ENCODE results near the gene ERMARD.
A peak's percentile ranks its signal among the peaks of the same experiment; 100 is the strongest.

Gene ERMARD

GRCh38 chr6:169783971-169784820, 32.8 kb downstream of the ERMARD start:
- no peak for DNase-seq

DNA sequence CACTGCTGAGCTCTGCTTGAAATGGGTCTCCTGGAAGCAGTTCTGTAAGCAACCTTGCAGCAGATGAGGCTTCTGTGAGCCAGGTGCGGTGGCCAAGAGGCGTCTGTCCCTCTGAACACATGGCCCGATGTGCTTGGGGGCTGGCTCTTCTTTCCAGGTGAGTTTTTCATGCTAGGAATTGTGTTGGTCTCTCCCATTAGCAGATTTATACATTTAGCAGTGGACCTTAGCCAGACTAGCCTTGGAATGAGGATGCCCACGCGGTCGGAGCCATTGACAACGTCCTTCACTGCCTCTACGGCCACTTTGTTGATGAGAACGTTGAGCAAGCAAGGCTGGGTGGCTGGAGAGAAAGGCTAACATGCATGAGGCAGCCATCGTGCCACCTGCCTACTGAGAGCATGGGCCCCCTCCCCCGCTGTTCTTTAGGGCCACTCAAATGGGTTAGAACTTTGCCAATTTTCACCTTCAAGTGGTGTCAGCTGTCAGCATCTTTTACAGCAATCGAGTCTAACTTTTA, 33.5 kb downstream of the ERMARD start:
- DNase-seq: no peak

DNA sequence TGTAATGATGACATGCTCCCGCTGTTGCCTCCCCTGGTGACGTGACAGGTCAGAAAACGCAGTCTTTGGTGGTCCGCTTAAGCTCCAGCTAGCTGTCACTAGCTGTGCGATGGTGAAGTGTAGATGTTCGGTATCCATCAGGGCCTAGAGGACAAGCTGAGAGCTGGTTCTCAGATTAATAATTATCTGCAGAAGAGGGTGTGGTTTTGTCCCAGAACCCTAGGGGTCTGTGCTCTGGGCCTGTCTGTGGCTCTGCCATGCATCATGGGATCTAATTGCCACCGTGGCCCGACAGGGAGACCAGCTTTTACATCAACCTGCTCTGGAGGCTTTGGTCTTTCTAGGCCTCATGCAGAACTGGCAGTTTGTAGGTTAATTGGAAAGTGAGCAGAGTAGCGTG, 34.1 kb downstream of the ERMARD start:
- no peak for DNase-seq

GRCh38 chr6:169786349-169786748, 34.9 kb downstream of the ERMARD start:
- DNase-seq: no peak

DNA sequence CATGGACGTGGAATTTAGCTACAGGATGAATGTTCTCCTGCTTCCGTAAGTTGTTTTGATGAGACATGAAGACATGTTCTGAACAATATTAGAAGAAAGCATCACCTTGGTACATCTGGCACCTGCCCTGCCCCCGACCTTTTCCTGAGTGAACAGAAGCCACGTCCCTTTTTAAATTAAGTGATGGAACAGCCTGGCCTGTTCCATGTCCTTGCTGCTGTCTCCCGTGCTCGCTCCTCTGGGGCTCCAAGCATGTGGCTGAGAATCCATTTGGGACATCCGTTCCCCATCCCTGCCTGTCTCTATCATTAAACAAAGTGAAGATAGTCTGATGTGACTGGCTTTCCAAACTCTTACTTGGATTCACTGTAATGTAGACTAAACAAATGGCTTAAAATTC, 36.4 kb downstream of the ERMARD start:
- DNase-seq: no peak

- DNase-seq: no peak
Observed at GRCh38 chr6:169788809-169789145, 37.4 kb downstream of the ERMARD start.

DNA sequence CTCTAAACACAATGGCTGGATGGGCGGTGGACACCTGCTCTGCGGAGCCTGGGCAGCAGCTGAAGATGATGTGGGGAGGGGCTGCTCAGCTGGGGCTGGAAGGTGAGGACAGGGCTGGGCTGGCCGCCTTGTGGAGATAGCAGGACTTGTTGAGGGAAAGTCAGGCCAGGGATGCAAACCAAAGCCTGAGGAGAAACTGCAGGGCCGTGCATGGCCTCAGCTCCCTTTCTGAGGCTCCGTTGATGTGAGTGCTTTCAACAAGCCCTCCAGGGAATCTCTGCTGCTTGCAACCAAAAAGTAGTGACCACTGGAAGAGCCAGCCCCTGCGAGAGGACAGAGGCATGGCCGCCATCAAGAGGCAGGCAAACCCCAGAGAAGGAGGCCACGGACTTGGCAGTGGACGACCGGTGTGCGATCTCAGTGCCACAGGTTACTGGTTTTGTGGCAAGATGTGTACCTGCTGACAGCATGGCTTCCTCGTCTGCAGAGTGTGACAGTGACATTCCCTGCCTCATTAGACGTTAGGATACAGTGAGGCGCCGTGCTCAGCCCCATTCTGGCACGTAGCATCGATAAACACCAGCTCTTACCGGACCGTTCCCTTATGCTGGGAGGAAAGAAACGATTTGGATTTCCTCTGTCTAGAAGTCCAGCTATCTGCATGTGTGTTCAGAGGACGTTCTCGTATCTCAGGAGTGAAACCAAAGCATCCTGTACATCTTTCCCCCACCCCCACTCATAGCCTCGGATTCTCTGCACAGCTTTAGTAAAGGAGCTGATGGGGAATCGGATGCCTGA, 37.9 kb downstream of the ERMARD start:
- DNase-seq: no peak

DNA sequence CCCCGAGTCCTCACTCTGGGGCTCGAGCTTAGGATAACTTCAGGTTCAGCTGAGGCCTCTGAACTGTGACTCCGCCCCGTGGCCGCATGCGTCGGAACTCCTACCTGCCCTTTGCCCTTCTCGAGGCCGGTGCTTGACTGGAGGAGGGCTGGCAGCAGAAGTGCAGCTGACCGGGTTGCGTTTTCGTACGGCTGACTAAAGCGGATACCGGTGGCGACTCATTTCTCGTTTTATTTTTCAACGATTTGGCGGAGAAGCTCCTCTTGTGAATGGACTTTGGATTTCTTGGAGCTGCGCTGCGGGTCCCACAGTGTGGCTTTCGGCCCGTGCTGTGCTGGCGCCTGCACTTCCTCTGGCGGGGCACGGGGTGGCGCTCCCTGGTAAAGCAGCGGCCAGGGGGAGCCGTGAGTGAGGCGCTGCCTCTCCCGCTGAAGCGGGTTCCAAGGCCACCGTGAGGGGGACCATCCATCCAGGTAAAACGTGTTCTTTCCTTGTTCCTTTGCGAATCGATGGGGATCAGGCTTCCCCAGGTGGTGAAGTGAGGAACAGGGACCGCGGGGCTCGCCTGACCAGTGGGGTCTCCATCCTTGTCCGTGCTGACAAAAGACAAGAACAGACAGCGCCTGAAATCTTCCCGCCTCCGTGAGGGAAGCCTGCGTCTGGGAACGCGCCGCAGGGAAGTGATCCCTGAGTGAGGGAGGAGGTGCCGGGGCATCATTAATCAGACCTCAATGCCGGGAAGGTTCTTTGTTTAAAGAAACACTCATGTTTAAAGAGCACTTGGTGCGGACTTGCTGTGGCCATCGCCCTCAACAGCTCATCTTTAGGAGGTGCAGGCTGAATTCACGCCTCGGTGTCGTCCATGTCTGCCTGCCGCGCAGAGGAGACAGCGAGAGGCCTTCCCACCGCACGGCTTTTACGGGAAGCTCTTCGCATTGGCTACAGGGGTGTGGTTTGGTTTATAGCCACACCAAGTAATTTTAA, 38.8 kb downstream of the ERMARD start:
- DNase-seq: peak; percentile 60 to 65

GRCh38 chr6:169791721-169792131, 40.3 kb downstream of the ERMARD start:
- no peak for DNase-seq

DNA sequence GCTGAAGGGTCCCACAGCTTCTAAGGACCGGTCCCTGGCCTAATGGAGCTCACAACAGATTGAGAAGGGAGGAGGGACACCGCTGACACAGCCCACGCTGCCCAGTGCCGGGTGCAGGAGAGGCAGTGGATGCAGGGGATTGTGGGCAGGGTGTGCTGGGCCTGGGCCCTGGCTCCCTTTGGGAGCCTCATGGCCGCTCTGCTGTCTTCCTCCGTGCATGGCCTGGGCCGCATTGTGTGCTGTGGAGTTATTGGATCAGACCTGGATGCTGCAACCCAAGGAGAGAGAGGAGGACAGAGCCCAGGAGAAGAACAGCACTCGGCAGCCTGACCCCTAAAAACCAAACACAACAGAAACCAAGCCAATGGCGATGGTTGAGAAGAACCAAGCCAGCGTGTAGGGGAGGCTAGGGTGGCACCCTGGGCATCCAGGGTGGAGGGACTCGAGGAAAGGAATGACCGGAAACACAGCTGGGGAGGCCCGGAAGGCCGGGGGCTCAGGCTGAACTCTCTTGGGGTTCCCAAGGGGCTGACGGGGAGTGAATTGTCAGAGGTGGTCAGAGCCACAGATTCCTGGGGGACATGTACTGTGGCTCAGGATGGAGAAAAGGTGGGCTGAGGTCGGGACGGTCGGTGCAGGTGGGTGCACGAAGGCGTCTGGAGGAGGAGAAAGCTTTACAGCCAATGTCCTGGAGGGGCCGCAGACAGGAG, 41.0 kb downstream of the ERMARD start:
- no peak for DNase-seq

- no peak for DNase-seq
Observed at GRCh38 chr6:169793408-169793807, 42.0 kb downstream of the ERMARD start.

DNA sequence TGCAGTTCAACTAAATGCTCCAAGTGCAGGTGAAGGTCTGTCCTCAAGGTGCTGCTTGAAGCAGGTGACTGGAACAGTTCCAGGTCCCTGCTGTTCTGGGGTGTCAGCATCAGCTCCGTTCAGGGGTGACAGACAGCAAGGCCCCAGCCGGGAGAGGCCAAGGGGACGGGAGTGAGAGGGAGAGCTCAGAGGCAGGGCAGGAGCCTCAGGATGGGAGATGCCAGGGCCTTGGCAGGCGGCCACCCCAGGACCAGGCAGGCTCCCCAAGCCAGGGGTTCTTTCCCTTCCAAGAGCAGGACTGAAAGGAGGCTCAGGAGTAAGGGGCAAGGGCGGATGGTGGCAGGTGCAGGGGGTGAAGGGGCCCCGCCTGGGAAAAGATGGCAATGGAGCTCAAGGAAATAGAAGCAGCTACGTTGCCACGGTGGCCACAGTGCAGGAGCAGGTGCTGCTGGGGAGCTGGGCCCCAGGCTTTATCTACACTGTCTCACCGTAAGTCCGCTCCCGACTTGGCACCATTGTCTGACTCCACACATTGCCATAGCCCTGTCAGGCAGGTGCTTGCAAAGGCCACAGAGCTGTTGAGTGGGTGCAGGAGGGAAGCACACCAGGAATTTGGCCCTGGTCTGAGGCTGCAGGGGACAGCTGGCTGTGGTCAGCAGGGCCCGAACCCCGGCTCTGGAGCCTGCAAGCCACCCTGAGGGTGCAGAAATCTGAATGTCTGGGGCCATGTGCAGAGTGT, 43.1 kb downstream of the ERMARD start:
- DNase-seq: no peak

DNA sequence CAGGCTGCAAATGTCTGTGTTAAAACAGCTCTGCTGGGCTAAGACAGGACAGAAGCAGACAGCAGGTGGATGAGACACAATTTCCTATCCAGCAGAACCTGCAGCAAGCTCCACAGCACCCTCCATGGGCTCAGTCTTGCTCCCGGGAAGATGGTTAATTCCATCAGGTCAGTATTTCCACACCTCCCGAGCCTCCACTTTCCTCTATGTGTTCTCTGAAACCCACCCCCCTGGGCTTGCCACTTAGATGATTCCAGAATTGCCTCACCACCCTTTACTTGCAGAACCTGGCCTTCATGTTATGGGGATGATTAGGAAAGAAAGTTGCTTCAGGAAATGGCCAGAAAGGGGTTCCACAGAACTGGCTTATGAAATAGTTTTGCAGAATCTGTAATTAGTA, 43.8 kb downstream of the ERMARD start:
- no peak for DNase-seq

GRCh38 chr6:169798764-169799473, 47.5 kb downstream of the ERMARD start:
- no peak for DNase-seq

GRCh38 chr6:169799474-169799926, 48.1 kb downstream of the ERMARD start:
- DNase-seq: no peak

GRCh38 chr6:169800116-169800667, 48.8 kb downstream of the ERMARD start:
- no peak for DNase-seq

- no peak for DNase-seq
Observed at GRCh38 chr6:169800668-169801395, 49.4 kb downstream of the ERMARD start.

DNA sequence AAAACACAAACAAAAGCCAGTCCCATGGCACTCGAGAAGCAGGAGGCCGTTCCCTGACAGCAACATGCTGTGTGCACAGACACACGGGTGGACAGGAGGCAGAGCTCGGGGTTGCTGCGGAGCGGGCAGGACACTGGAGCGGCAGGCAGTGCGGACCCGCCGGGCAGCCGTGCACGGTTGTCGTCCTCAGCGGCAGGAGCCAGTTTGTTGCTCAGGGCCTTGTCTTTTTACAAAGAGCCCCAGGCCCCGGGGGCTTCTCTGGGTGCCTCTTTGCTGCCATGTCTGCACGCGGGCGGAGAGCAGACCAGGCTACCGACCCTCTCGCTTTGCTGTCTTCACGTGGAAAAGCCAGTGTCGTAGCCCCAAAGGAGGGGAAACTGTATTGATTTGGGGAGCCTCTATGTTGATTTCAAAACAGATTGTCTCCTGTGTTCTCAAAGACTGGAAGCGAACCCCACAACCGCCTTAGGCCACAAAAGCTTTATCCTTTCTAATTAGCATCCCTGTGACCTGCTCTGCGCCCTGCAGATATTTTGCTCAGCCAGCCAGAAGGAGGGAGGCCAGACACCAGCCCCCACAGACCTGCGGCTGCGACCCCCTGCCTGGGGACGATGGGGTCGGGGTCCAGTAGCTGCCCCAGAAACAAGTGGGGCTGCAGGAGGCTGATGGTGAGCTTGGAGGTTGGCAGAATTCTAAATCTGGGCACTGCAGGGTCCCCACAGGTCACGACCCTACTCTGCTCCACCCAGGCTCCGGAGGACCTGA, 50.2 kb downstream of the ERMARD start:
- DNase-seq: no peak

- DNase-seq: no peak
Observed at GRCh38 chr6:169802790-169803189, 51.4 kb downstream of the ERMARD start.

All from activated CD4-positive, alpha-beta T cell treated with anti-CD3 and anti-CD28 coated beads, Interleukin-2, amount 50 U/mL, for 4 hours (primary cell).